Measurements from ENCODE around the gene SNX33.

- TF ChIP-seq EZH2 (IDR thresholded peaks at IDR 0.05), result no peak
- no peak for TF ChIP-seq POLR2AphosphoS5 (IDR thresholded peaks at IDR 0.05; ENCODE audit: borderline replicate concordance, low read depth, low read length)
- no peak for TF ChIP-seq FOXP2 (optimal IDR thresholded peaks at IDR 0.05; ENCODE audit: control extremely low read depth, extremely low read length, insufficient read depth)
These were observed 36.9 kb downstream of the SNX33 start for GRCh38 chr15:75684648-75685047.

Measured in SK-N-MC (cell line).